Naive thymus-derived CD4-positive, alpha-beta T cell (primary cell): ENCODE measurements around the gene SCNN1G. TPM values are rescaled to one million over a fixed set of nuclear protein-coding genes. Genes with fewer than 3 reads are reported as not detected.

ENCODE experiments used
- ATAC-seq: fragments of 150-1000 bp; cut with Tn5 transposase; 2 replicates; pipeline ENCODE4 v1.10.0; 2021; ENCODE audit warnings: mild to moderate bottlenecking, moderate library complexity
- CTCF ChIA-PET: fragments of 350-600 bp; sonication (Branson Sonifier 250); formaldehyde crosslinking; loops from one replicate; lab custom pipeline; 2021; ENCODE audit warnings: antibody characterized with exemption; lab: Charles Lee
- POLR2A ChIA-PET: fragments of 350-600 bp; sonication (Branson Sonifier 250); formaldehyde crosslinking; loops from one replicate; lab custom pipeline; 2021; ENCODE audit warnings: antibody characterized with exemption, inconsistent platforms; lab: Charles Lee
- DNase-seq, 9 donors: peaks; one replicate each; pipeline versions ENCODE4 v3.0.0 to v3.0.0-alpha.2; 2020 to 2022; ENCODE audit warnings: mixed read lengths in 1 of 9
- H3K27ac ChIP-seq: one replicate; pipeline ENCODE4 v1.7.0; 2013; ENCODE audit warnings: mild to moderate bottlenecking, low read depth, low read length, moderate library complexity
- H3K27me3 ChIP-seq, 2 donors: one replicate each; pipeline ENCODE4 v1.7.0; 2013; ENCODE audit warnings: low read length in 2 of 2, mild to moderate bottlenecking in 2 of 2, moderate library complexity in 2 of 2; ENCODE audit not compliant: control insufficient read depth in 2 of 2, insufficient read depth in 2 of 2
- H3K36me3 ChIP-seq, 3 experiments: 1 replicate in 2 of 3; 2 replicates in 1 of 3; pipeline ENCODE4 v1.7.0; 2013; ENCODE audit warnings: low read length in 3 of 3, mild to moderate bottlenecking in 3 of 3, moderate library complexity in 1 of 3; ENCODE audit not compliant: insufficient read depth in 3 of 3, control insufficient read depth in 2 of 3
- H3K4me1 ChIP-seq, 2 donors: one replicate each; pipeline ENCODE4 v1.7.0; 2013; ENCODE audit warnings: low read length in 2 of 2, mild to moderate bottlenecking in 2 of 2, moderate library complexity in 1 of 2; ENCODE audit not compliant: control insufficient read depth in 2 of 2, insufficient read depth in 2 of 2
- H3K4me3 ChIP-seq: 2 replicates; pipeline ENCODE4 v1.7.0; 2013; ENCODE audit warnings: mild to moderate bottlenecking, low read length
- H3K9me3 ChIP-seq, 3 experiments: 1 replicate in 2 of 3; 2 replicates in 1 of 3; pipeline ENCODE4 v1.7.0; 2013; ENCODE audit warnings: low read length in 3 of 3; ENCODE audit not compliant: control insufficient read depth in 2 of 3
- H3K27ac Mint-ChIP-seq, 9 donors: one replicate each; pipeline ENCODE4 v1.8.0; 2020 to 2022; ENCODE audit warnings: mixed read lengths in 9 of 9, mild to moderate bottlenecking in 8 of 9, moderate library complexity in 5 of 9, inconsistent platforms in 2 of 9
- H3K27me3 Mint-ChIP-seq, 5 donors: one replicate each; pipeline ENCODE4 v1.8.0; 2021 to 2022; ENCODE audit warnings: mixed read lengths in 5 of 5, mild to moderate bottlenecking in 1 of 5
- H3K36me3 Mint-ChIP-seq, 5 donors: one replicate each; pipeline ENCODE4 v1.8.0; 2020 to 2022; ENCODE audit warnings: mixed read lengths in 5 of 5, mild to moderate bottlenecking in 3 of 5, inconsistent platforms in 1 of 5
- H3K4me1 Mint-ChIP-seq, 7 donors: one replicate each; pipeline ENCODE4 v1.8.0; 2020 to 2022; ENCODE audit warnings: mixed read lengths in 7 of 7, mild to moderate bottlenecking in 3 of 7, inconsistent platforms in 1 of 7
- H3K4me3 Mint-ChIP-seq, 10 donors: one replicate each; pipeline ENCODE4 v1.8.0; 2020 to 2022; ENCODE audit warnings: mild to moderate bottlenecking in 10 of 10, mixed read lengths in 10 of 10, moderate library complexity in 6 of 10, inconsistent platforms in 2 of 10
- H3K9me3 Mint-ChIP-seq, 11 donors: one replicate each; pipeline ENCODE4 v1.8.0; 2020 to 2022; ENCODE audit warnings: mixed read lengths in 11 of 11, mild to moderate bottlenecking in 4 of 11, inconsistent platforms in 1 of 11, moderate library complexity in 1 of 11
- intact Hi-C, 2 donors: fragments of 100-400 bp; cut with micrococcal nuclease; formaldehyde crosslinking; loops; one replicate each; pipeline ENCODE4 v1.15.1; 2023
- polyA plus RNA-seq, 2 donors: library from polyadenylated mRNA; unstranded; fragments of 300-500 nt; fragmentation: Illumina TruSeq; gene quantifications; one replicate each; pipeline ENCODE4 v1.2.3, GENCODE V29; 2021
- total RNA-seq, 6 experiments: library from RNA in 5 of 6; stranded (reverse) in 5 of 6; gene quantifications; 1 replicate in 5 of 6; 2 replicates in 1 of 6; pipeline ENCODE4 v1.2.3 and lab custom pipeline; 2021 to 2026

Gene SCNN1G
- total and polyA plus RNA-seq, 7 experiments from 2014 or later, result not detected

- peaks cover 12 to 25% (median 22%) of the 10 kb centered on the region in 7 donors for H3K4me1 Mint-ChIP-seq
- Histone ChIP-seq H3K4me1 (peaks cover 0 to 6% of the 10 kb centered on the region in 2 donors), H3K27me3 (no peaks in the 10 kb centered on the region), H3K4me3 (peak within 1 kb of the TSS; percentile 93), H3K9me3 (no peaks in the 10 kb centered on the region), H3K27ac (peak within 1 kb of the TSS; percentile 53), H3K36me3 (no peaks in the 10 kb centered on the region)
- H3K4me3 Mint-ChIP-seq, result peak within 1 kb of the TSS; percentile 92 to 98 (median 96)
- H3K27me3 Mint-ChIP-seq, result peaks cover 0 to 12% (median 5%) of the 10 kb centered on the region in 5 donors
- POLR2A ChIA-PET, result no interaction called here
- H3K27ac Mint-ChIP-seq, result peak within 1 kb of the TSS; percentile 37 to 92 (median 81)
- ATAC-seq, result peak; percentile 97
- H3K36me3 Mint-ChIP-seq, result peaks cover 0 to 2% (median 0%) of the 10 kb centered on the region in 5 donors
- intact Hi-C loops, result loop anchor here (1.0 to 5.0 kb wide), 5 partner anchors 33 to 1505 kb away; partner anchors contain the start of genes DCTN5 (in 2 of the 2), PALB2 (in 2 of the 2) and SCNN1G (in 1 of the 2)
- peak; percentile 77 to 89 (median 85) for DNase-seq
- peaks cover 0 to 4% (median 0%) of the 10 kb centered on the region in 11 donors for H3K9me3 Mint-ChIP-seq
- CTCF ChIA-PET, result no interaction called here
Measured at GRCh38 chr16:23149267-23149992, 33.1 kb upstream of the SCNN1G start, which contains the start of gene USP31. USP31 (minus strand) TSS chr16:23149452; CDS start chr16:23149270, 182 bp downstream.

- H3K9me3 Mint-ChIP-seq, result peaks cover 0 to 4% (median 0%) of the 10 kb centered on the region in 11 donors
- H3K4me3 Mint-ChIP-seq, result peak overlapping the region; percentile 90 to 95 (median 92)
- DNase-seq (no peak), ATAC-seq (no peak)
- peaks cover 3 to 16% (median 8%) of the 10 kb centered on the region in 5 donors for H3K27me3 Mint-ChIP-seq
- peaks cover 0 to 2% (median 0%) of the 10 kb centered on the region in 5 donors for H3K36me3 Mint-ChIP-seq
- ChIA-PET CTCF (no interaction called here), POLR2A (no interaction called here)
- H3K27ac Mint-ChIP-seq, result peak overlapping the region in 7 of 9 donors; percentile 37 to 91 (median 77)
- Histone ChIP-seq H3K4me3 (peak overlapping the region; percentile 93), H3K4me1 (peaks cover 0 to 6% of the 10 kb centered on the region in 2 donors), H3K27ac (no peak overlapping the region), H3K9me3 (no peaks in the 10 kb centered on the region), H3K27me3 (no peaks in the 10 kb centered on the region), H3K36me3 (no peaks in the 10 kb centered on the region)
- intact Hi-C loops, result loop anchor here (1.0 to 5.0 kb wide), 5 partner anchors 32 to 1505 kb away; partner anchors contain the start of genes DCTN5 (in 2 of the 2), PALB2 (in 2 of the 2) and SCNN1G (in 1 of the 2)
- peaks cover 10 to 23% (median 20%) of the 10 kb centered on the region in 7 donors for H3K4me1 Mint-ChIP-seq
Measured at GRCh38 chr16:23149993-23150364, 32.6 kb upstream of the SCNN1G start.

DNA sequence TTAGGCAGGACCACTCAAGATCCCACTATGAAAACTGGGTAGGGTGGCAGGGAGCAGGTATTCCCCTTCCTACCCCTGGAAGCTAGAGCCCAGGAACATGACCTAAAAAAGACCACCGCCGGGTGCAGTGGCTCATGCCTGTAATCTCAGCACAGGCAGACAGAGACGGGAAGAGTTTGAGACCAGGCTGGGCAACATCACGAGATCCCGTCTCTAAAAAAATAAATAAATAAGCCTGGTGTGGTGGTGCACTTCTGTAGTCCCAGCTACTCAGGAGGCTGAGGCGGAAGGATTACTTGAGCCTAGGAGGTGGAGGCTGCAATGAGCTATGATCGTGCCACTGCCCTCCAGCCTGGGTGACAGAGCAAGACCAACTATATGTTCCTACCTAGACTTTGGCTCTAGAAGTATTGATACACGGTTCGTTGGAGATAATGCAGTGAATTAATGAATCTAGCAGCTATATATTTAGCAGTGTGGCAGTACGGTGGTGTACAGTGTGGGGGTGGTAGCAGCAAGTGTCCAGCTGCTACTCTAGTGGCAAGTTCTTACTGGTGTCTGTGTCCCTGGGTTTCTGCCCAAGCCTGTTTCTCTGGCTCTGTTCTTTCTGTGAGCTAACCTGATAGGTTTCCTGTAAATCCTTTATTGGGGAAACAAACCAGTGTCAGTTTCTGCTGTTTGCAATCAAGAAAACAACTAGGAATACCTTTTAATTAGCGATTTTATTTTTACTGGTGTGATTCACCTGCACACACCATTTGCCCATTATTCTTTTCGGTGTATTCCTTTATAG lies 30.0 kb upstream of the SCNN1G start:
- H3K27ac Mint-ChIP-seq, result no peak overlapping the region
- peaks cover 9 to 25% (median 21%) of the 10 kb centered on the region in 7 donors for H3K4me1 Mint-ChIP-seq
- ChIA-PET POLR2A (no interaction called here), CTCF (no interaction called here)
- Histone ChIP-seq H3K4me3 (no peak overlapping the region), H3K36me3 (no peaks in the 10 kb centered on the region), H3K27ac (no peak overlapping the region), H3K4me1 (peaks cover 0 to 6% of the 10 kb centered on the region in 2 donors), H3K9me3 (no peaks in the 10 kb centered on the region), H3K27me3 (peaks cover 0 to 5% of the 10 kb centered on the region in 2 donors)
- H3K9me3 Mint-ChIP-seq, result peaks cover 0 to 2% (median 0%) of the 10 kb centered on the region in 11 donors
- H3K27me3 Mint-ChIP-seq, result peaks cover 5 to 27% (median 16%) of the 10 kb centered on the region in 5 donors
- intact Hi-C loops, result no loop called here
- peak overlapping the region in 1 of 10 donors; percentile 38 for H3K4me3 Mint-ChIP-seq
- H3K36me3 Mint-ChIP-seq, result peaks cover 0 to 3% (median 0%) of the 10 kb centered on the region in 5 donors
- ATAC-seq (no peak), DNase-seq (no peak)

- no peak for DNase-seq
- peaks cover 3 to 11% (median 9%) of the 10 kb centered on the region in 7 donors for H3K4me1 Mint-ChIP-seq
Measured at GRCh38 chr16:23155445-23156049, 27.0 kb upstream of the SCNN1G start.

GRCh38 chr16:23156110-23156509 lies 26.4 kb upstream of the SCNN1G start:
- Histone ChIP-seq H3K27ac (no peak overlapping the region), H3K4me1 (no peaks in the 10 kb centered on the region), H3K9me3 (no peaks in the 10 kb centered on the region), H3K27me3 (peaks cover 0 to 5% of the 10 kb centered on the region in 2 donors), H3K36me3 (no peaks in the 10 kb centered on the region), H3K4me3 (no peak overlapping the region)
- Mint-ChIP-seq H3K4me3 (no peak overlapping the region), H3K36me3 (peaks cover 0 to 3% (median 0%) of the 10 kb centered on the region in 5 donors), H3K27ac (no peak overlapping the region), H3K4me1 (peaks cover 3 to 11% (median 9%) of the 10 kb centered on the region in 7 donors), H3K9me3 (peaks cover 0 to 2% (median 0%) of the 10 kb centered on the region in 11 donors), H3K27me3 (peaks cover 5 to 38% (median 23%) of the 10 kb centered on the region in 5 donors)
- DNase-seq (no peak), ATAC-seq (no peak)
- ChIA-PET POLR2A (no interaction called here), CTCF (no interaction called here)
- intact Hi-C loops, result no loop called here

More at GRCh38 chr16:23155445-23156049, 27.0 kb upstream of the SCNN1G start:
- Mint-ChIP-seq H3K27me3 (peaks cover 5 to 36% (median 21%) of the 10 kb centered on the region in 5 donors), H3K36me3 (peaks cover 0 to 3% (median 0%) of the 10 kb centered on the region in 5 donors), H3K9me3 (peaks cover 0 to 2% (median 0%) of the 10 kb centered on the region in 11 donors), H3K27ac (peak overlapping the region in 1 of 9 donors; percentile 14), H3K4me3 (no peak overlapping the region)
- Histone ChIP-seq H3K9me3 (no peaks in the 10 kb centered on the region), H3K36me3 (no peaks in the 10 kb centered on the region), H3K4me3 (no peak overlapping the region), H3K27ac (no peak overlapping the region), H3K4me1 (no peaks in the 10 kb centered on the region), H3K27me3 (peaks cover 0 to 5% of the 10 kb centered on the region in 2 donors)
- ChIA-PET CTCF (no interaction called here), POLR2A (no interaction called here)
- ATAC-seq, result no peak
- intact Hi-C loops, result no loop called here

DNA sequence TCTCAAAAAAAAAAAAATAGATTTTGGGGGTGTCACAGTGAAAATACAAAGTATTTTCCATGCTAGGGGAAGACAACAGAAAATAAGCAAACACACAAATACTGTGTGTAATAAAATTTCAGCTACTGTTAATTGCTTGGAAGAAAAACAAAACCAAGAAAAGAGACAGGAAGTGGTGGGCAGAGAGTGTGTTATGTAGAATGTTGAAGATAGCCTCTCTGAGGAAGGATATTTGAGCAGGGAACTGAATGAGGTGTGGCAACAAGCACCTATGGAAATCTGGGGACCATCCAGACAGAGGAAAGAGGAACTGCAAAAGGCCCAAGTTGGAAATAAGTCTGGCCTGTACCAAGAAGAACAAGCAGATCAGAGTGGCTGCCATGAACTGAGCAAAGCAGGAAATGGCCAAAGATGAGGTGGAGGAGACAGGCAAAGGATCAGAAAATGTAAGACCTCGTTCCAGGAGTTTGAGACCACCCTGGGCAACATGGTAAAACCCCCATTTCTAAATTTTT lies 25.5 kb upstream of the SCNN1G start:
- ChIA-PET POLR2A (no interaction called here), CTCF (no interaction called here)
- no peaks in the 10 kb centered on the region for H3K4me1 ChIP-seq
- Mint-ChIP-seq H3K4me3 (peak overlapping the region in 3 of 10 donors; percentile 30 to 44 (median 33)), H3K9me3 (peaks cover 0 to 2% (median 0%) of the 10 kb centered on the region in 11 donors), H3K4me1 (peaks cover 3 to 11% (median 9%) of the 10 kb centered on the region in 7 donors), H3K36me3 (peaks cover 0 to 3% (median 0%) of the 10 kb centered on the region in 5 donors), H3K27ac (peak overlapping the region in 4 of 9 donors; percentile 8 to 58 (median 50)), H3K27me3 (peaks cover 11 to 43% (median 28%) of the 10 kb centered on the region in 5 donors)
- H3K9me3 ChIP-seq, result no peaks in the 10 kb centered on the region
- H3K27me3 ChIP-seq, result peaks cover 0 to 5% of the 10 kb centered on the region in 2 donors
- H3K4me3 ChIP-seq, result no peak overlapping the region
- intact Hi-C loops, result no loop called here
- H3K36me3 ChIP-seq, result no peaks in the 10 kb centered on the region
- no peak for ATAC-seq
- no peak overlapping the region for H3K27ac ChIP-seq
- peak in 1 of 9 donors; percentile 10 for DNase-seq
